GM18517 (cell line): ENCODE results near the gene BMP3.
"Not testable (repeated sequence)": the region's sequence is repeated elsewhere in the genome, so short reads cannot be mapped to it uniquely, and the experiment has no call there.

Source experiments
- ATAC-seq: cut with Tn5 transposase; IDR thresholded peaks from one replicate; pipeline ENCODE4 v1.9.1; 2021; ENCODE audit warnings: mild to moderate bottlenecking, moderate library complexity; ENCODE audit not compliant: unreplicated experiment

BMP3 gene, protein sequence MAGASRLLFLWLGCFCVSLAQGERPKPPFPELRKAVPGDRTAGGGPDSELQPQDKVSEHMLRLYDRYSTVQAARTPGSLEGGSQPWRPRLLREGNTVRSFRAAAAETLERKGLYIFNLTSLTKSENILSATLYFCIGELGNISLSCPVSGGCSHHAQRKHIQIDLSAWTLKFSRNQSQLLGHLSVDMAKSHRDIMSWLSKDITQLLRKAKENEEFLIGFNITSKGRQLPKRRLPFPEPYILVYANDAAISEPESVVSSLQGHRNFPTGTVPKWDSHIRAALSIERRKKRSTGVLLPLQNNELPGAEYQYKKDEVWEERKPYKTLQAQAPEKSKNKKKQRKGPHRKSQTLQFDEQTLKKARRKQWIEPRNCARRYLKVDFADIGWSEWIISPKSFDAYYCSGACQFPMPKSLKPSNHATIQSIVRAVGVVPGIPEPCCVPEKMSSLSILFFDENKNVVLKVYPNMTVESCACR

GRCh38 chr4:81030061-81030980, at the start of gene BMP3:
Gene BMP3 (plus strand): TSS chr4:81030708. CDS start chr4:81031285, 577 bp downstream.
- no peak for ATAC-seq

GRCh38 chr4:80986011-80986410, 44.5 kb upstream of the BMP3 start:
- ATAC-seq, result no peak

DNA sequence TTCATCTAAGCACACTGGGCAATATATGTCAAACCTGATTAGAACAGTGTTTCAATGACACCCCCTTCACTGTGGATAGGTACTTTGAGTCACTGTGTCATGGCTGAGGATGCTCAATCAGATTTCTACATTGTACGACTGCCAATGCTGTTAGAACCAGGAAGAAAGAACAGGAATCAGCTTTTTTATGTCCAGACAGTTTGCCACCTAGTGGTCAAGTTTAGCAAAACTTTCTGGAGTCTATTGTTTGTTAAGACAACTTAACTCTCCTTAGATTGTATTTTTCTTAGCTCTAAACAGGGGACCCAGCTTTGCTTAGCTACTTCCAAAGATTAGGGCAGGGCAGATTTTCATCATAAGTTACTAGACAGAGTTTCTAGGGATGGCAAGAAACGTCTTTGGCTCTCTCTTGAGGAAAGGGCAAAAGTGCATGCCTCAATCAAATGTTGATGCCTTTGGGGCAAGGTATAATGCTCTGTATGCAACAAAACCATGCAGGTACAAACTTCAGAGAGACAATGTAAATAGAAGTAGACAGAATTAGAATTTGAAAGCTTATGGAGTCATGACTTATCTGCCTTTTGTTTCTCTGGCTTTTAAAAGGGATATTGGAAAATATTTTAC, 40.5 kb upstream of the BMP3 start:
- peak; percentile 82 for ATAC-seq

DNA sequence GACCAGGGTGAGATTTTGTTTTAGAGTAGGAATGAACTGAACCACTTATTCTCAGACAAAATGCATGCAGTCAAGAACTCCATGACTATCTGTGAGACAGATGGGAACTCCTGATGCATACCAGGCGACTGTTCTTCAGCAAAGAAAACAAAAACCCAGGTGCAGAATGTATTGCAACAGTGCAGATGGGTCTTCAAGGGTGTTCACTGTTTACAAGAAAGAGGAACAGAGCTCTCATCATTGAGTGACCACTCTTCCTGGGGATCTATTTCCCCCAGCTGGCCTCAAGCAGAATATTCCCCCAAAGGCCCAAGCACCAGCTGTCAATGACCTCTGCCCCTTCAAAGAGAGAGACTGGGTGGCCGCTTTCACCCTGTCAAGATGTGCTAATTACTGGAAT, 39.7 kb upstream of the BMP3 start:
- ATAC-seq, result no peak

DNA sequence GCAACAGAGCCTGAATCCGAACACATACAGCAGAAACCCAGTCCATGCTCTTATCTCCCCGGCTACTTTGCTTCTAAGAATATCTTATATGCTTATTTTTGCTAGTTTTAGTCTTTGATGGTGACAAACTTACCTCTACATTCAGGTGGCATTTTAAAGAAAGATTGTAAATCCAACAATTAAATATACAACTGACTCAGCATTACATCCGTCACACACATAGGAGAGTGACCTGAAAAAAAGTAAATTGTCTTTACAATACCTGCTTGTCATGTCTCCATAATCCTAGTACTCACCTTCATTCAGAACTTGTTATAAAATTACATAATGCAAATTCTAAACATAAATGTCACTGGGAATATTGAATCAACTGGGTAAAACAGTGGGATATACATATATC, 30.6 kb upstream of the BMP3 start:
- ATAC-seq, result no peak

DNA sequence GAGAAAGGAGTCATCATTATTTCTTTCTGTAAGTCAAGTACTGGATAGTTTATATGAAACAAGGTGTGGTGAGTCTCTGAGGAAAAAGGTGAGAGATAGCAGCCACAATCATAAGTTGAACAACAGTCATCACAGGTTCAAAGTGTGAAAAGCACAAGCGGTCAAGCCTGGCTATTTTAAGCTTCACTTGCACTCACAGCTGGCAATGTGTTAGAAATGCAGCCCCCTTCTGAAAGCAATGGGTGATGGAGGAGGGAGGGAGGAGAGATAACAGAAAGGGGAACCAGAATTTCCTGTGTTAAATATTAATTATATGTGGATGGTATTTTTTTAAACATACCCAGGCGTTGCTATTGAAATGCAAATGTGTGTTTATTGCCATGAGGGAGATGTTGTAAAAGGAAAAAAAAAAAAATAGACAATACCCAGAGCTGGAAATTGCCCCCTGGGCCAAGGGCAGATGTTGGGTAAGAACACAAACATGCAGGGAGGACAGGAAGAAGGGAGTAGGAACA, 26.9 kb upstream of the BMP3 start:
- ATAC-seq, result peak; percentile 100

DNA sequence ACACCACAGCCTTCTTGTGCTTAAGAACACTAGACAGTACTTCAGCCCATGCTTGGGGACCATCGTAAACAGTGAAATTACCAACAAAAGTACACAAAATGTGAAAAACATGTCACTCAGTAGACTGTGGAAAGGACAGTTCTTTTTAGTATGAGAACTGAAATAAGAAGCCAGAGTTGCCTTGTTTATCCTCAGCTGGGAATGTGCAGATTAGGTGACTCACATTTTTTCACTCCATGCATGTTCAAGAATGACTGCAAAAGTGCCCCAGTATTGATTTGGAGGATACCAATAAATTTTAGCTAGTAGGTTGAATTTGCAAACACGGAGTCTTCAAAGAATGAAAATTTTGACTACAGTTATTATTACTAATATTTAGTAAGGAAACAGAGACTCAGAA, 23.1 kb upstream of the BMP3 start:
- no peak for ATAC-seq

GRCh38 chr4:81016566-81016965, 13.9 kb upstream of the BMP3 start:
- ATAC-seq, result not testable (repeated sequence)

DNA sequence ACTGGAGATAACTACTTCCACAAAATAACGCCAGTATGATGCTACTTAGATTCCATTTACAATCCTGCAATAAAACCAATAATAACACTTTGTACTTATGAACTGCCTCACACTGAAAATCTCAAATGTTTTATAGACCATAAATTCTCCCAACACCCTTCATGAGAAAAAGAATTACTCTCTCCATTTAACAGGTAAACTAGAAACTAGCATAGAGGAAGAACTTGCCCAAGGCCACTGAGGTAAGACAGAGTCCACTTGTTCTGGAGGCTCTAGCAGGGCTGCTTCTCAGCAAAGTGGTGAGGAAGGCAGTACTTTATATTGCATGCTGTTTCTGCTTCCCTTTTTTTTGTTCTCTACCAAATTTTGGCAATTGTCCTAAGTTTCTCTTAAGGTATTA, 11.5 kb upstream of the BMP3 start:
- ATAC-seq, result no peak

DNA sequence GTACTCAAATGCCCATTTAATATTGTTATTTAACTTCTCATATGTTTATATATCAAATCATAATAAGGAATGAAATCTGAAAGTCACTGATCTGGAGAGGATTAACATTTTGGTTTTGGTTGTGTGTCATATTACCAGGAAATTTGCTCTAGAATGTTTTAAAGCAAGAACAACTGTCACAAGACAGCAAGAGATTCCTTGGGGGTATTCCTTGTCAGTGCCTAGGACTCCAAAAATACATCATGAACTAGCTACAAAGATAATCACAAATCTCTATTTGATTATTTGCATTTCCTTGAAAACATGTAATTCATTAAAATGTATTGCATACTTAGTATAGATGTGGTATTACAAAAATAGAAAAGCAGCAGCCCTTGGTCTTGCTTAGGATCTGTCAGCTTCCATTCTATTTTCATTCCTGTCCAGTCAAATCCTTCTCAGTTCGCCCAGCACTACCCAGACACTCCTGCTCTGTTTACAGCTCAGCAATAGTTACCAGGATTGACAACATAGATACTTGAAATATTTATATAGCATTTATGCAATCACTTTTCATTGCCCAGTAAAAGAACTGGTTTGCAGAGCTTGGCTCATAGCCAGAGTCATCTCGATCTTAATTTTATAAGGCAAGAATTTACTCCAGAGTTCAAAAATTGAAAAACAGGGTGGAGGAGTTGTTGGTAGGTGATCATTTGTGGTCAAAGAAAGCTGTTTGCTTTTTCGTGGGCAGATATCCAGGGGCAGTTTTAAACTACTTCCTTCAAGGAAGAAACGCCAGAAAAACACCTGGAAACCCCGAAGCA, 9.2 kb upstream of the BMP3 start:
- no peak for ATAC-seq

DNA sequence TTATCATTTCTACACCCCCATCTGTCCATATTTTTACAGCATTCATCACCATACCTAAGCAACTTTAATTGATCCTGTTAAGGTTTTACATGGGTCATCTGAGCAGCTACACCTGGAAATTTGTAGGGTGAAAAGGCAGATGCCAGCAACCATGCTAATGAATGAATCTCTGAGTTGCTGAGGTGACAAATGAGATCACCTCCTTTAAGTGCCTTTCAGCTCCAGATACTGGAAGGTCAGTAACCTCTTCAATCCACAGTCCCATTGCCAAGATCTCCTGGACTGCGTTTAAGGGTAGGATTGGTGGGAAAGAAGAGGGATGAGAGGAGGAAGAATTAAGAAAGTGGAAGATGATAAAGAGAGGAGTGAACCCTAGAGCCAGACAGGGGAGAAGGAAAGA, 8.5 kb upstream of the BMP3 start:
- no peak for ATAC-seq

DNA sequence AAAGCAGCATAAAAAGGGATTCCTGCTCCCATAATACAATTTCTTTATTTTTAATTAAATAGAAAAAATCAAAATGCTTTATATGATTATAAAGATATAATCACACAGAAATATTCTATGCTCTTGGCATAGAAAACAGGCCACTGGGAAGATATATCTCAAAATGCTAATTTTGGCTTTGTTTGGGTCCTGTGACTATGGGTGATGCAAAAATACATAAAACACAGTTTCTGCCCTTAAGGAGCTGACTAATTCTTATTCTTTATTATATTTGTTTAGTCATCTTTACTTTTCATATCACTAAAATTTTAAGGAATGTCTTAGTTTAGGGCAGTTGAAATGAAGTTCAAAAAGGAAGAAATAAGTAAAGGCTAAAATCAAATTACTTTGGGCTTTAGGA, 7.0 kb upstream of the BMP3 start:
- no peak for ATAC-seq

GRCh38 chr4:81030981-81031791, 678 bp downstream of the BMP3 start:
- no peak for ATAC-seq

DNA sequence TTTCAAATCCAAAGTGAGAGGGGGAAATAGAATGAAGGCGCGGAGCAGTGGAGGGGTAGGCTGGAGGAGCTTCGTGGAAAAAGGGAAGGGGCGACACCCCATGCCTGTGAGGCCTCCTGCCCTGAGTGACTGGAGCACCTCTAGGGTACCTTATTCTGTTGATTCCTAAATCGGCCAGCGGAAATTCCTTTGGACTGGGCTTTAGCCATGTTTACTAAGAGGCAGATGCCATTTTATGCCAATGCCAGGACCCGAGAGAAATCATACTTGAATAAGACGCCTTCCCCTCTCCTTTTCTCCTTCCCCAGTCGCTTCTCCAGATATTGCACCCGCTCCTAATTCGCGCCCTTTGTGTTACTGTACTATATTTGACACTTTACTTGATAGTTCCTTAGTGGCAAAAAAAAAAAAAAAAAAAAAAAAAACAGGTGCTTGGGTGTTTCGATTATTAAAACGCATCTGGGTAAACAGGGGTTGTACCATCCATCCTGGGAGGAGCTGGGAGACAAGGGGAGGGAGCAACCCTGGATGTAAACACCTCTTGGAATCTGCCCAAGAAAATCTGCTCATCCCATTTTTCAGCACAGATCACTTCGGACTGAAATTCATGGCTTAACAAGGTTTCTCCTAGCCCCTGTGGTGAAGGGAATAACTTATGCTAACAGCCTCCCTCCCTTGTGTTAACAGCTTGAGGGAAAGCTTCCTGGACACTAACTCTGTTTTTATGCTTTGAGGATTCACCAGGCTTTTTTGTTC, 1.5 kb downstream of the BMP3 start:
- no peak for ATAC-seq

DNA sequence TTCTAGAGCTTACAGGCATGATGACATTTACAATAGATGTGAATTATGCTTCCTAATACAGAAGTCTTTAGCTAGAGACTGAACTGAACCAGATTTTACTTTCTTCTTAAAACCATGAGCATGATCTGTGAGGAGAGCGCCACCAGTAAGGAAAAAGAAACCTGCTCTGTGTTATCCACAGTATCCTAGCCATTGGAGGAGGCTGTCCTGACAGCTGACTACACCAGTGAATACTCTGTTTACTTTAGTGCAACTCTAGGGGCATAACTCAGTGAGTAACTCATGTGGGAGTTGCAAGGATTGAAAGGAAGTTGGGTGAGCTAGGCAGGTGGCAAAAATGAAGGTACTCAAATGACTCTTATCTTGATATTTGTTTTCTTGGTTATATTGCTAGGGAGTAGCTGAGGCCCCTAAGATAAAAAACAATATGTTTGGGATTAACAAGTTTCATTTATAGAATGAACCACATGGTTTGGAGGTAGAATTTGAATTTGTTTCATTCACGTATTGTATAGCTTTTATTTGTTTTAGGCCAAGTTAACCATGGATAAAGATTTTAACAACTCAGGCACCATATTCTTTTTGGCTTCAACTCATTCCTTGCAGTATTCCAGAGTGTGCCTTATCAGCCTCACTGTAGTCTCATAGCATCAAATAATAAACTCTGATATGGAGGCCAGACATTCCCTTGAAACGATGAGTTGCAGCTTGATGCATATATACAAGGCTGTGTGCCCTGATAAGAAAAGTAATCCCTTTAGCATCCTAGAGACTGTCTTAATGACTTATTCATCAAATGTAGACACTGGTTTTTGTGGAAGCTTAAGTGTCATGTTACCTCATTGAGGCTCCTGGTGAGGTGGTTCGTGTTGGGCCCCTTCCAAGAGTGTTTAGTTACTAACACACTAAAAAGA, 2.5 kb downstream of the BMP3 start:
- ATAC-seq, result no peak

DNA sequence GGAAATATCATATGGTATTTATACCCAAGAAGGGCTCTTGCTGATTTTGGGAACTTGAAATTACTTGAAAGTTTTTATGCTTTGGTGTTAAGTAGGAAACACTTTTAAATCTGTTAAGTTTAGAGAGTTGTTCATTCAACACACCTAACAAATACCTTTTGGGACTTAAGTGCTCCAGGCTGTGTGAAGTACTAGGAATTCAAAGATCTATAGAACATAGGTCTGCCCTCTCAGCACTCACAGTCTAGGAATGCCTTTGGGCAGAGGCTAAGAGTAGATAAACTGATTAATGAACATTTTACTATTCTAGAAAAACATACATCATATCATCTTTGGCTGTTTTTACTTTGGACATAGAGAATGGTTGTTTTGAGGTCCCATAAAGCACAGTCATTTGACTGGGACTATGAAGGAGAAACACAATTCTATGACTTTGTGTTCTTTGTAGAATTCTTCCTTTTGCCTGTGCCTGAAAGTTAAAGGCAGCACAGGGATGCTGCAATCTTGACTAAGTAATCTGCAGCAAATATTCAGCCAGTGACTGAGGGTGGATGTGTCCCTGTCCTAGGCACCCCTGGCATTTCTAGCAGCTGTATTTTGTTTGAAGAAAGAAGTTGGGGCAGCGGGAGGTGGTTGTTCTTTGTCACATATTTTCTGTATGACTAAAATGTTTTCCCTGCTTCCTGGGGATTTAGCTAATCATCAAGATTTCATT, 8.3 kb downstream of the BMP3 start:
- ATAC-seq, result no peak

- no peak for ATAC-seq
These were observed 9.0 kb downstream of the BMP3 start for GRCh38 chr4:81039351-81039972.
